ENCODE results near the gene DDX54. TPM values are rescaled to one million over a fixed set of nuclear protein-coding genes. Genes with fewer than 3 reads are reported as not detected.
A peak's percentile ranks its signal among the peaks of the same experiment; 100 is the strongest.

The DDX54 gene
- total RNA-seq, 1 experiment from 2014 or later = 83.0 TPM

- Mint-ChIP-seq H3K36me3 (ENCODE audit: insufficient read depth in 1 of 3, low read depth in 3 of 3) (peaks cover 21 to 69% (median 65%) of the 10 kb centered on the region in 3 experiments), H3K4me3 (no peak overlapping the region), H3K27me3 (ENCODE audit: low read depth) (no peaks in the 10 kb centered on the region; the same call in 1 of the 2 replicates), H3K9me3 (no peaks in the 10 kb centered on the region), H3K4me1 (peaks cover 11 to 25% of the 10 kb centered on the region in 2 experiments), H3K27ac (peak overlapping the region in 1 of 3 experiments; percentile 62; a peak in 3 of 7 replicates)
- Histone ChIP-seq H4K91ac (ENCODE audit: insufficient read length, low read depth, low read length) (no peak overlapping the region), H3K9me3 (ENCODE audit: control insufficient read depth, low read depth, low read length) (no peaks in the 10 kb centered on the region), H3K4me1 (ENCODE audit: insufficient read depth, low read length) (no peaks in the 10 kb centered on the region), H4K8ac (replicated peaks; ENCODE audit: insufficient read length, low read depth, low read length) (no peak overlapping the region), H2AK5ac (ENCODE audit: insufficient read length, low read length) (no peak overlapping the region), H3K23me2 (ENCODE audit: insufficient read length, low read depth, low read length, poor library complexity, severe bottlenecking) (peaks cover 3% of the 10 kb centered on the region), H3K79me1 (ENCODE audit: insufficient read depth, low read depth, low read length, poor library complexity, severe bottlenecking) (no peaks in the 10 kb centered on the region), H3K27ac (ENCODE audit: insufficient read length, low read depth, low read length) (no peak overlapping the region), H2BK120ac (ENCODE audit: low read depth, low read length, poor library complexity, severe bottlenecking) (no peak overlapping the region), H3K23ac (ENCODE audit: insufficient read length, low read depth, low read length) (no peak overlapping the region), H2AFZ (ENCODE audit: low read length) (no peak overlapping the region), H3K79me2 (ENCODE audit: insufficient read depth, low read length) (no peaks in the 10 kb centered on the region), H3K14ac (ENCODE audit: insufficient read depth, low read length) (no peak overlapping the region), H2BK15ac (ENCODE audit: low read depth, low read length) (no peak overlapping the region), H2BK12ac (ENCODE audit: insufficient read length, low read depth, low read length) (no peak overlapping the region), H3K18ac (ENCODE audit: insufficient read length, low read depth, low read length) (no peak overlapping the region), H3T11ph (ENCODE audit: low read length) (no peak overlapping the region), H3K27me3 (ENCODE audit: insufficient read depth, low read length) (no peaks in the 10 kb centered on the region), H3K56ac (ENCODE audit: insufficient read length, low read depth, low read length) (no peak overlapping the region), H3K4ac (ENCODE audit: low read depth, low read length) (no peak overlapping the region), H4K20me1 (ENCODE audit: control insufficient read depth, insufficient read depth, insufficient read length) (no peaks in the 10 kb centered on the region), H3K9ac (ENCODE audit: extremely low read depth, insufficient read length, low read length) (no peak overlapping the region), H2BK20ac (ENCODE audit: low read depth, low read length, poor library complexity, severe bottlenecking) (no peak overlapping the region), H4K5ac (ENCODE audit: insufficient read length, low read depth, low read length) (no peak overlapping the region), H3K4me2 (ENCODE audit: insufficient read depth, insufficient read length, low read length) (no peak overlapping the region), H2BK5ac (ENCODE audit: insufficient read length, low read length) (no peak overlapping the region)
- no CpG with 5 or more reads among the region's 12 CpGs for WGBS (ENCODE audit: extremely low coverage, insufficient read length, low lambda C conversion rate)
- no peak for TF ChIP-seq CTCF (conservative IDR thresholded peaks at IDR 0.05)
- no peak for DNase-seq
Measured at GRCh38 chr12:113163030-113163360, 22.3 kb downstream of the DDX54 start.
